Upper lobe of left lung (tissue), 6 donors: ENCODE results near the gene ADO. TPM values are rescaled to one million over a fixed set of nuclear protein-coding genes. Genes with fewer than 3 reads are reported as not detected.
A peak's percentile ranks its signal among the peaks of the same experiment; 100 is the strongest.

Experiments used
- ATAC-seq, 2 donors: fragments of 200-7000 bp; cut with Tn5 transposase; one replicate each; pipeline ENCODE4 v1.9.1; 2022; ENCODE audit warnings: mild to moderate bottlenecking in 2 of 2, moderate library complexity in 2 of 2; ENCODE audit not compliant: low FRiP score in 2 of 2
- DNase-seq, 2 donors: peaks; one replicate each; pipeline ENCODE4 v3.0.0-alpha.2; 2019 to 2020
- H3K27ac ChIP-seq, 4 donors: fragments of 200-600 bp; sonication (generic); one replicate each; pipeline ENCODE4 v1.5.1; 2016 to 2019
- H3K27me3 ChIP-seq, 4 donors: fragments of 200-600 bp; sonication (generic); one replicate each; pipeline ENCODE4 v1.5.1; 2017 to 2019
- H3K36me3 ChIP-seq, 4 donors: fragments of 200-600 bp; sonication (generic); one replicate each; pipeline ENCODE4 v1.5.1; 2016 to 2019
- H3K4me1 ChIP-seq, 4 donors: fragments of 200-600 bp; sonication (generic); one replicate each; pipeline ENCODE4 v1.5.1; 2018 to 2019
- H3K4me3 ChIP-seq, 4 donors: fragments of 200-600 bp; sonication (generic); one replicate each; pipeline ENCODE4 v1.5.1; 2017 to 2019; ENCODE audit warnings: mild to moderate bottlenecking in 2 of 4, moderate library complexity in 1 of 4
- H3K9me3 ChIP-seq, 4 donors: fragments of 200-600 bp; sonication (generic); one replicate each; pipeline ENCODE4 v1.5.1; 2018 to 2019
- CTCF ChIP-seq, 6 experiments: fragments of 450-650 bp in 4 of 6; fragments of 200-600 bp in 2 of 6; sonication (generic) in 2 of 6; IDR thresholded peaks; one replicate each; pipeline ENCODE4 v1.5.1; 2016 to 2019; ENCODE audit warnings: antibody characterized with exemption in 6 of 6
- EP300 ChIP-seq, 4 donors: sonication (generic); formaldehyde crosslinking; IDR thresholded peaks; one replicate each; pipeline ENCODE4 v1.5.1; 2017; ENCODE audit warnings: antibody characterized with exemption in 4 of 4, control low read depth in 2 of 4
- POLR2A ChIP-seq, 4 donors: fragments of 450-650 bp; IDR thresholded peaks; one replicate each; pipeline ENCODE4 v1.5.1; 2016 to 2017; ENCODE audit warnings: antibody characterized with exemption in 4 of 4, mild to moderate bottlenecking in 2 of 4
- POLR2AphosphoS5 ChIP-seq, 2 donors: sonication (generic); formaldehyde crosslinking; IDR thresholded peaks; one replicate each; pipeline ENCODE4 v1.5.1; 2017; ENCODE audit warnings: antibody characterized with exemption in 2 of 2
- WGBS, 2 donors: methylation state at CpG; one replicate each; pipeline ENCODE4 v1.1.5; 2017 to 2018; 5-methylcytosine and 5-hydroxymethylcytosine counted together
- total RNA-seq, 6 donors: library from RNA; depleted of rRNA in 4 of 6; stranded (reverse); fragments of >200 nt in 4 of 6; gene quantifications; one replicate each; pipeline versions ENCODE4 v1.1.0 to v1.2.1, GENCODE V29; 2016 to 2021
- donor health status: DM: no; HTN: no; CAD: no; lungs with moderate emphysema.
- donor health status: DM: no; HTN: yes; CAD: no; lungs with severe emphysema.

Gene ADO
- total RNA-seq, 6 donors from 2014 or later, result 7.3 to 27.5 (median 19.2) TPM

GRCh38 chr10:62796896-62797295 is 7.6 kb upstream of the ADO start:
- 68 to 74% methylated on average over 3 of the region's 3 CpGs for WGBS, 2 donors
- Histone ChIP-seq H3K27me3 (no peaks in the 10 kb centered on the region), H3K27ac (no peak overlapping the region), H3K36me3 (no peaks in the 10 kb centered on the region), H3K4me1 (no peaks in the 10 kb centered on the region), H3K4me3 (no peak overlapping the region), H3K9me3 (no peaks in the 10 kb centered on the region)
- no peak for DNase-seq
- ATAC-seq, result no peak
- TF ChIP-seq POLR2A (IDR thresholded peaks at IDR 0.05), result no peak
- TF ChIP-seq EP300 (IDR thresholded peaks at IDR 0.05), result no peak
- no peak for TF ChIP-seq CTCF (IDR thresholded peaks at IDR 0.05)
- no peak for TF ChIP-seq POLR2AphosphoS5 (IDR thresholded peaks at IDR 0.05)

GRCh38 chr10:62801871-62802270 is 2.6 kb upstream of the ADO start:
- H3K27me3 ChIP-seq, result no peaks in the 10 kb centered on the region
- TF ChIP-seq CTCF (IDR thresholded peaks at IDR 0.05), result no peak
- ATAC-seq, result no peak
- no peak for DNase-seq
- no peaks in the 10 kb centered on the region for H3K9me3 ChIP-seq
- WGBS, 2 donors, result 98 to 99% methylated on average over 3 of the region's 3 CpGs
- no peaks in the 10 kb centered on the region for H3K36me3 ChIP-seq
- H3K27ac ChIP-seq, result no peak overlapping the region
- no peak overlapping the region for H3K4me3 ChIP-seq
- peaks cover 10 to 26% (median 21%) of the 10 kb centered on the region in 4 donors for H3K4me1 ChIP-seq

- peak overlapping the region; percentile 93 to 96 (median 94) for H3K27ac ChIP-seq
- no peaks in the 10 kb centered on the region for H3K9me3 ChIP-seq
- peaks cover 0 to 3% (median 0%) of the 10 kb centered on the region in 4 donors for H3K36me3 ChIP-seq
- H3K4me3 ChIP-seq, result peak overlapping the region; percentile 30 to 99 (median 88)
- H3K27me3 ChIP-seq, result no peaks in the 10 kb centered on the region
- TF ChIP-seq EP300 (IDR thresholded peaks at IDR 0.05) (no peak), CTCF (IDR thresholded peaks at IDR 0.05) (no peak), POLR2A (IDR thresholded peaks at IDR 0.05) (no peak), POLR2AphosphoS5 (IDR thresholded peaks at IDR 0.05) (no peak)
- H3K4me1 ChIP-seq, result peaks cover 21 to 41% (median 24%) of the 10 kb centered on the region in 4 donors
- peak in 1 of 2 donors; percentile 3 for ATAC-seq
- DNase-seq, result no peak
- 45 to 58% methylated on average over 6 to 11 of the region's 11 CpGs for WGBS, 2 donors
Measured at GRCh38 chr10:62803724-62804355, 680 bp upstream of the ADO start.

- H3K27ac ChIP-seq, result peak overlapping the region; percentile 93 to 96 (median 94)
- no peaks in the 10 kb centered on the region for H3K27me3 ChIP-seq
- H3K36me3 ChIP-seq, result peaks cover 0 to 5% (median 0%) of the 10 kb centered on the region in 4 donors
- H3K9me3 ChIP-seq, result no peaks in the 10 kb centered on the region
- 8 to 37% methylated on average over 4 to 41 of the region's 77 CpGs for WGBS, 2 donors
- peaks cover 21 to 41% (median 24%) of the 10 kb centered on the region in 4 donors for H3K4me1 ChIP-seq
- peak overlapping the region; percentile 30 to 99 (median 88) for H3K4me3 ChIP-seq
- no peak for TF ChIP-seq POLR2AphosphoS5 (IDR thresholded peaks at IDR 0.05)
- TF ChIP-seq POLR2A (IDR thresholded peaks at IDR 0.05), result no peak
- TF ChIP-seq EP300 (IDR thresholded peaks at IDR 0.05), result no peak
- no peak for TF ChIP-seq CTCF (IDR thresholded peaks at IDR 0.05)
- DNase-seq, result peak; percentile 44 to 89
- ATAC-seq, result peak; percentile 41 to 45
Measured at GRCh38 chr10:62805231-62806099, 945 bp downstream of the ADO start.
